Effector memory CD4-positive, alpha-beta T cell (primary cell): ENCODE measurements around the gene FARS2.

Experiments used
- DNase-seq, 3 donors: peaks; one replicate each; pipeline ENCODE4 v3.0.0-alpha.2; 2020
- H3K27ac ChIP-seq: 2 replicates; pipeline ENCODE4 v1.7.0; 2013; ENCODE audit warnings: mild to moderate bottlenecking, low read length, moderate library complexity; ENCODE audit not compliant: insufficient read depth, poor library complexity, severe bottlenecking
- H3K27me3 ChIP-seq: replicated peaks from 2 replicates; pipeline ENCODE4 v1.7.0; 2013; ENCODE audit warnings: mild to moderate bottlenecking, low read length; ENCODE audit not compliant: insufficient read depth, control insufficient read depth, poor library complexity, severe bottlenecking
- H3K36me3 ChIP-seq: 2 replicates; pipeline ENCODE4 v1.7.0; 2013; ENCODE audit warnings: mild to moderate bottlenecking, low read length, moderate library complexity; ENCODE audit not compliant: control insufficient read depth, insufficient read depth
- H3K4me1 ChIP-seq: 2 replicates; pipeline ENCODE4 v1.7.0; 2013; ENCODE audit warnings: low read length, mild to moderate bottlenecking; ENCODE audit not compliant: control insufficient read depth, insufficient read depth, poor library complexity, severe bottlenecking
- H3K4me3 ChIP-seq: 2 replicates; pipeline ENCODE4 v1.7.0; 2013; ENCODE audit warnings: low read length, low read depth, mild to moderate bottlenecking; ENCODE audit not compliant: insufficient read depth, poor library complexity, severe bottlenecking
- H3K9me3 ChIP-seq: 2 replicates; pipeline ENCODE4 v1.7.0; 2013; ENCODE audit warnings: mild to moderate bottlenecking, low read length, moderate library complexity; ENCODE audit not compliant: control insufficient read depth

FARS2 gene

DNA sequence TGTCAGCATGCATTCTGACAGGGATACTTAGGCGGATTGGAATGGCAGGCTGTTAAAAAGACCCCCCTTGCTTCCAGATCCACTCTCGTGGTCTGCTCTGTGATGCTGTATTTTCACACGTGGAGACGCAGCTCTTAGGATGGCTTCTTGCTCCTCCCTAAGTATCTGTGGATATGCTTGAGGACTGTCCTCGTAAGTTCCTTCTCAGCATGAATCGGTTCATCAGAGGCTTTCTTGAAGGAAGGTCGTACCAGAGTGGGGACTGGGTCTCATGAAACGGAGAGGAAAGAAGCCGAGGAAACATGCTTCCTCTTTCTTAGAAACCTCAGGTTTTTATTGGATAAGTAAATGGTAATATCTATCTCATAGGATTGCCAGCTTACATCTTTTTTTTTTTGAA lies 220.4 kb downstream of the FARS2 start:
- Histone ChIP-seq H3K9me3 (no peaks in the 10 kb centered on the region), H3K27me3 (no peaks in the 10 kb centered on the region), H3K4me3 (no peak overlapping the region), H3K27ac (no peak overlapping the region), H3K4me1 (no peaks in the 10 kb centered on the region), H3K36me3 (no peaks in the 10 kb centered on the region)
- no peak for DNase-seq

DNA sequence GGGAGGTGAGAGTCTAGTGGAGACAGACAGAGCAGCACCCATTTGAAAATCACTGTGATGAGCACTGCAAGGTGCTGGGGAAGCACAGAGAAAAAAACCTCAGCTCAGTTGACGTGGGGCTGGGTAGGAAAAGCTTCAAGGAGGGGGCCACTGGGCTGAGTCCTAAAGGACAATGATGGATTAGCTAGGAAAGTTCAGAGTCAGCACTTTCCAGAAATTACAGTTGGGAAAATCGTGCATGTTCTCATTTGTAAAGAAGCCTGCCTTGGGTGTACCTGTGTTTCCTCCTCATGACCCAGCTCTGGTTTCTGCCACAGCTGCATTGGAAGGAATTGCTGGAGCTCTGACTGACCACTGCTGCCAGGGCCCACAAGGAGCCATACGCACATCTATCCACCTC lies 221.3 kb downstream of the FARS2 start:
- H3K4me3 ChIP-seq: no peak overlapping the region
- no peak overlapping the region for H3K27ac ChIP-seq
- no peak for DNase-seq
- no peaks in the 10 kb centered on the region for H3K36me3 ChIP-seq
- no peaks in the 10 kb centered on the region for H3K27me3 ChIP-seq
- no peaks in the 10 kb centered on the region for H3K4me1 ChIP-seq
- H3K9me3 ChIP-seq: no peaks in the 10 kb centered on the region

DNA sequence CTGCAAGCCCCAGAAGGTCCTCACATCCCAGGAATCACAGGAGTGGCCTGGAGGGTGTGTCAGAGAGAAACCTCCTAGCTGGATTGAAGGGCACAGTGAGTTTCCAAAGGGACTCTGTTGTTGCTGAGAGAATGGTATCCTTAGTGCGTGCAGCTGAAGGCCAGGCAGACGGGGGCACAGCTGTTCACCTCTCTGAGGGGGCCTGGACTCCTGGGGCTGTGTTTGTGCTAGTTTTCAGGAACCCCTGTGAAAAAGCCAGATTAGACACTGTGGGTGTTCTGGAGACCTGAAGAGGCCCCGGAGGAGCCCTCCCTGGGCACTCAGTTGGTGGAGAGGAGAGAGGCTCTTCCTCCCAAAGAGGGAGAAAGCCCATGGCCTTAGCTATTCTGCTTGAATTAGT lies 223.4 kb downstream of the FARS2 start:
- no peaks in the 10 kb centered on the region for H3K9me3 ChIP-seq
- DNase-seq: no peak
- H3K27ac ChIP-seq: no peak overlapping the region
- no peak overlapping the region for H3K4me3 ChIP-seq
- no peaks in the 10 kb centered on the region for H3K4me1 ChIP-seq
- no peaks in the 10 kb centered on the region for H3K36me3 ChIP-seq
- H3K27me3 ChIP-seq: no peaks in the 10 kb centered on the region

DNA sequence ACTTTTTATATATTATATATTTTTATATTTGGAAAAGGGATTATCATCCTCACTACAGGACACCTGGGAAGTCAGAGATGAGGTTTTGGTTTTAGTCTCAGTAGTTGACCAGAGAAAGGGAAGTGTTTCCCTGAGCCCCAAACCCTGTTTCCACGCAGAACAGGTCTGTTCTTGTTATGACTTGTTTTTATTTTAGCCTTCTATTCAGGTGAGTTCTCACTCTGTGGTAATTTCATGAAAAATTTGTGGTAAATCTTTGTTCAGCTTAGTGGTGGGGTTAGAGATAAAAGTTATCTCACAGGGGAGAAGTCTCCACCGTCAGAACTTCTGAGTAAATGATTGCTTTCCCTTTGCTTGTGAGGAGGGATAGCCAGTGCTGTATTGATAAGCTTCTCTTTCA lies 224.9 kb downstream of the FARS2 start:
- no peaks in the 10 kb centered on the region for H3K36me3 ChIP-seq
- H3K27me3 ChIP-seq: no peaks in the 10 kb centered on the region
- H3K27ac ChIP-seq: no peak overlapping the region
- no peak overlapping the region for H3K4me3 ChIP-seq
- H3K4me1 ChIP-seq: no peaks in the 10 kb centered on the region
- H3K9me3 ChIP-seq: no peaks in the 10 kb centered on the region
- no peak for DNase-seq

DNA sequence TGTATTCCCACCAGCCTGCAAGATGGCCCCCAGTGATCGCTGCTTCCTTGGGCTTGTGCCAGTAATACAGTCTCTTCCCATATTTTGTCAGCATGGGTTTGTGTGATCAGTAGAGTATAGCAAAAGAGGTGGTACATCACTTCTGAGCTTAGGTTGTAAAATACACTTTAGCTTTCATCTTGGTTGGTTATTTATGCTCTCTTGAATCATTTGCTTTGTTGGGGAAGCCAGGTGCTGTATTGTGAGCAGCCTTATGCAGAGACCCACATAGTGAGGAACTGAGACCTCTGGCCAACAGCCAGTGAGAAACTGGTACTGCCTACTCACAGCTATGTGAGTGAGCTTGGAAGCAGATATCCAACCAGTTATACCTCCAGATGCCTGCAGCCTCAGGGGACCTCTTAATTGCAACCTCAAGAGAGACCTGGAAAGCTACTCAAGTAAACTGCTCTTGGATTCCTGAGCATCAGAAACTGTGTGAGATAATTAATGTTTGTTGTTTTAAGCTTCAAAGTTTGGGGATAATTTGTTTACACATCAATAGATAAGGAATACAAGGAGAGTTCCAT lies 229.3 kb downstream of the FARS2 start:
- no peaks in the 10 kb centered on the region for H3K4me1 ChIP-seq
- H3K4me3 ChIP-seq: no peak overlapping the region
- H3K36me3 ChIP-seq: no peaks in the 10 kb centered on the region
- H3K9me3 ChIP-seq: no peaks in the 10 kb centered on the region
- no peak overlapping the region for H3K27ac ChIP-seq
- DNase-seq: no peak
- no peaks in the 10 kb centered on the region for H3K27me3 ChIP-seq

DNA sequence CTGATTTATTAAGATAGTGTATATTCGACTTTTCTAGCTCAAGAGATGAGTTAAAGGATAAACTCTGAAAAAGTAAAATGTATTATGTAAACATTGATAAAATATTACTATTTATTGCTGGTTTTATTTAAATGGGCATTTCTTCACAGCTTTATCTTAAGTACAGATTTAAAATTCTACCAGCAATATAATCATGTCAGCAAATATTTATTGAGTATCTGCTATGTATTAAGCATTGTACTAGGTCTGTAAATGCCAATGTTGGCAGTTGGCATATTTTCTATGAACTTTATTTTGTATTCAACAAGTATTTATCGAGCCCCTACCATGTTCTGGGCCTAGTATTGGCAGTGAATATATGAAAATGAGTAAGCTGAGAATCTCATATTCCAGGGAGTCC lies 231.0 kb downstream of the FARS2 start:
- Histone ChIP-seq H3K9me3 (no peaks in the 10 kb centered on the region), H3K36me3 (no peaks in the 10 kb centered on the region)

DNA sequence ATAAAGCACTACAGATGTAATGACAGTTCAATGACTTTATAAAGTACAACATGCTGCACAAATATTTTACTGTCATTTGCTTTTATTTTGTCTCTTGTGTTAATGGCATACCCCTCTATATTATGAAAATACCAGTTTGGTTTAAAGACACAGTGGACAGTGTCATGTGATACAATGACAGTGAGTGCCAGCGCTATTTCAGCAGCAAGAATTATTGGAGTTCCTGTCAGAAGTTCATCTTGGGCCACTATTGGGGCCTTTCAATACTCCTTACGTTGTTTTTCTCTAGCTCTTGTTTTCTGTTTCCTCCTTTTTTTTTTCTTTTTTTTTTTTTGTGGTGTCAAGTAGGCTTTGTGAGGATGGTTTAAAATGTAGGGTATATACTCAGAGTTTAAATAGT lies 232.5 kb downstream of the FARS2 start:
- Histone ChIP-seq H3K4me1 (peaks cover 4% of the 10 kb centered on the region), H3K27ac (no peak overlapping the region), H3K27me3 (no peaks in the 10 kb centered on the region), H3K36me3 (no peaks in the 10 kb centered on the region), H3K4me3 (no peak overlapping the region), H3K9me3 (no peaks in the 10 kb centered on the region)
- DNase-seq: no peak

More for the DNA sequence above, 231.0 kb downstream of the FARS2 start:
- Histone ChIP-seq H3K4me3 (no peak overlapping the region), H3K4me1 (peaks cover 2% of the 10 kb centered on the region), H3K27me3 (no peaks in the 10 kb centered on the region), H3K27ac (no peak overlapping the region)
- DNase-seq: no peak

DNA sequence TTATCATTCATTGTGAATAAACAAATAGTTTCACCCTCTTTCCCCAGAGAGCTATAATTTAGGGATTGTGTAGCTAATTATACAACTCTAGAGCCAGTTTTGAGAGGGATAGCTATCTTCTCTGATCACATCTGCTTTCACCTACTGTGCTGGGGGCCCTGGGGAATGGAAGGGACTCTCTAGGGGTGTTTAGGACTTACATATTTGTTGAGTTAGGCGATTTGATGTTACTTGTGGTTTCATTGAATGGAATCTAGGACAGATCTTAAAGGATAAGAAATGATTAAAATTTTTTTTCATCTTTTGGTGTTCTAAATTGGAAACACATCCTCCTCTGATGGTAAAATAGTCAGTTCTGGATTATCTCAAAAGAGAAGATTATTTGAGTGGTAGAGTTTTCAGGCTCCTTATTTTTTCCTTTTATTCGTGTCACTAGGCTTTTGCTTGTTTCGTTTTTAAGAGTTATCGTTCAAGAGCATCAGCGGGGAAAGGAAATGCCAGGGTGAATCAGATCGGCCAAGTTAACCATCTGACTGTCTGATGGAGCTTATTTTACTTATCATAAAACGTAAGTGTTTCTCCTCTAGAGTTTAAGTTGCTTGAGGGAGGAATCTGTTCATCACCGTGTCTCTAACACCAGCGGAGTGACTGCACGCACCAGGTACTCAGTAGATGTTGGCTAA lies 236.7 kb downstream of the FARS2 start:
- H3K36me3 ChIP-seq: no peaks in the 10 kb centered on the region
- H3K4me1 ChIP-seq: peaks cover 4% of the 10 kb centered on the region
- H3K27ac ChIP-seq: no peak overlapping the region
- no peak for DNase-seq
- no peaks in the 10 kb centered on the region for H3K27me3 ChIP-seq
- no peak overlapping the region for H3K4me3 ChIP-seq
- no peaks in the 10 kb centered on the region for H3K9me3 ChIP-seq

DNA sequence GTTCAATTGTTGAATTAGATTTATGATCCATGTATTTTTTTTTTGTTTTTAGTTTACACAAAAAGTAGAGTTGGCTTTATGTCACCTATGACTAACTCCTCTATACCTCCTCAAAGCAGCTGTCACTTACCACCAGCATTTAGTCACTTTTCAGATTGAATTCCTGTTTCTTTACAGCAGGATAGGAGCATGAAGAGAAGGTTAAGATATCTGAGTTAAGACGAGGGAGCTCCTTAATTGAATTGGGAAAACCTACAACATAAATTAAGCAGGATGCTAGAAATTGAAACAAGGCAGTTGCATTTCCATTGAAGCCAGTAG lies 237.2 kb downstream of the FARS2 start:
- H3K27ac ChIP-seq: no peak overlapping the region
- H3K4me1 ChIP-seq: peaks cover 4% of the 10 kb centered on the region
- no peak overlapping the region for H3K4me3 ChIP-seq
- no peaks in the 10 kb centered on the region for H3K36me3 ChIP-seq
- H3K9me3 ChIP-seq: no peaks in the 10 kb centered on the region
- no peak for DNase-seq
- no peaks in the 10 kb centered on the region for H3K27me3 ChIP-seq

DNA sequence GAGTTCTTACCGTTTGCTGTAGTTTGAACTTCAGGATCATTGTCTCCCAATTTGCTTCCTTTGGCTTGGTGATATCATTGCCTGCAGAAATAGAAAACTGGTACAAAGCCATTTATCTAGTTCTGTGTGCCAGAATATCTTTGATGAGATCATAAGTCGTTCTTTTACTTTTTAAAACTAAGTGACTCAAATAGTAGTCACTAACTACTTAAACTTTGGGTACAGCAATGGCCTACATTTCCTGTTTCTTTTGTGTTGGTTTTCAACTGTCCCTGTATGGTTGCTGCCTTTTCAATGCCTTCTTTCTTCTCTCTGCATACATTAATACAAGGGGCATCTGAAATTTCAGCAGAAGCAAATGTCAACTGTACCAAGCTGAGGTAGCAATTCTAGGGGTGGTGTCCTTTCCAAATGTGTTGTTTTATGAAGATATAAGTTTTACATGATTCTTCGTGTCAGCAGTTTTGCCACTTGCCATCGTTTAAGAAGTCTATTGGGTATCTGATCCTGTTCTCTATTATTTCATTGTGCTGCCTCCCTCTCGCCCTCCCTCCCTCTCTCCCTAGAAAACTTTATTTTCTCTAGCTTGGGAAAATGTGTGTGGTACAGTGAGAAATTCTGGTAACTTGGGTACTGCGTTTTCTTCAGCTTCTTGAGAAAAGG lies 238.5 kb downstream of the FARS2 start:
- Histone ChIP-seq H3K9me3 (no peaks in the 10 kb centered on the region), H3K27ac (no peak overlapping the region), H3K36me3 (no peaks in the 10 kb centered on the region), H3K4me3 (no peak overlapping the region), H3K27me3 (no peaks in the 10 kb centered on the region), H3K4me1 (peaks cover 4% of the 10 kb centered on the region)
- no peak for DNase-seq
